HG03095 (cell line): Measurements from ENCODE around the gene OXSR1.
"Not testable (repeated sequence)": the region's sequence is repeated elsewhere in the genome, so short reads cannot be mapped to it uniquely, and the experiment has no call there.

Experiments
- ATAC-seq: cut with Tn5 transposase; IDR thresholded peaks from one replicate; pipeline ENCODE4 v1.9.1; 2021; ENCODE audit warnings: moderate library complexity; ENCODE audit not compliant: unreplicated experiment

The OXSR1 gene

GRCh38 chr3:38141173-38141951 lies 24.0 kb upstream of the OXSR1 start:
- ATAC-seq = no peak

GRCh38 chr3:38141952-38142273 lies 23.4 kb upstream of the OXSR1 start:
- no peak for ATAC-seq

DNA sequence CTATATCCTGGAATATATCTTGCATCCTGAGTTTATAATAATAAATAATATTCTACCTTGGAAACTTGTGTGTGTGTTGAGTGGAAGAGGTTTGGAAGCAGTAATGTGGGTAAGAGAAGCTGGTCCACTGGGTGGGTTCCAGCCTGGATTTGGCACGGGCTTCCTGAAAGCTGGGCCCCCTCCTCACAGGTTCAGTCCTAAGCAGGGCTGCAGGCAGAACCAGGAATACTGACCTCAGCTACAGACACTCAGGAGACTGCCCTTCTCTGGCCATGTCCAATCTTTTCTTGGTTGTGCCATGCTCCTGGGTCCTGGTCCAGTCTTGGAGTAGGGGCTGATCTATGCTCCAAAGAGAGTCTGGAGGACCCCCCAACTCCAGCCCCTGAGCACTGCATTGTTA lies 22.4 kb upstream of the OXSR1 start:
- ATAC-seq = no peak

- ATAC-seq = no peak
These were observed 21.8 kb upstream of the OXSR1 start for GRCh38 chr3:38143511-38143910.

GRCh38 chr3:38146504-38146903 lies 18.8 kb upstream of the OXSR1 start:
- no peak for ATAC-seq

DNA sequence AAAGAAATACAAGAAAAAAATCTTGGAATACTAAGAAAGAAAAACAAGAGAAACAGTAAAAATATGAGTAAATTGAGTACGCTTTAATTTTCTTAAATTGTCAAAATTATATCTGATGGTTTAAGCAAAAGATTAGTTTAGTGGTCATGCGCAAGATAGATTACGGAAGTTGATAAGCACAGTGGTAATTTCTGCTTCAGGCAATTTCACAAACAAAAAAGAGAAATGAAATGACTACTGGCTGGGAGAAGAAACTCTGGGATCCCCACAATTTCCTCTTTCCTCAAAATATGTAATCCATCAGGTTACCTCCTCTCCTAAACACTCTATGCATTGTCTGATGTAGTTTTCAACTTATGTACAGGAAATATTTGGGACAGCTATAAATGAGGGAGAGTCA lies 17.9 kb upstream of the OXSR1 start:
- ATAC-seq = no peak

- no peak for ATAC-seq
These were observed 16.9 kb upstream of the OXSR1 start for GRCh38 chr3:38148311-38148882.

DNA sequence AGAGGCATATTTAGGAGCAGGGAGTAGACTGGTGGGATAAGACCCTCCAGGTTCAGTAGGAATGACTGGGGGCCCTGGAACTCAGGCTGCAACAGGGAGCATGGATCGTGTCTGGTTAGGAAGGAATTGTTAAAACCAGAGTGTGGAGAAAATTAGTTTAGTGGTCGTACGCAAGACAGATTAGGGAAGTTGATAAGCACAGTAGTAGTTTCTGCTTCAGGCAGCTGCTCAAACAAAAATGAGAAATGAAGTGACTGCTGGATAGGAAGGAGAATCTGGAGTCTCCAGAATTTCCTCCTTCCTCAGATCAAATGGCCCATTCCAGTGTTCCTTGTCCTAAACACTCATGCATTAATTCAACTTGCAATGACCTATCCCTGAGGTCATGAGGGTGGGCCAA lies 15.6 kb upstream of the OXSR1 start:
- ATAC-seq = no peak

DNA sequence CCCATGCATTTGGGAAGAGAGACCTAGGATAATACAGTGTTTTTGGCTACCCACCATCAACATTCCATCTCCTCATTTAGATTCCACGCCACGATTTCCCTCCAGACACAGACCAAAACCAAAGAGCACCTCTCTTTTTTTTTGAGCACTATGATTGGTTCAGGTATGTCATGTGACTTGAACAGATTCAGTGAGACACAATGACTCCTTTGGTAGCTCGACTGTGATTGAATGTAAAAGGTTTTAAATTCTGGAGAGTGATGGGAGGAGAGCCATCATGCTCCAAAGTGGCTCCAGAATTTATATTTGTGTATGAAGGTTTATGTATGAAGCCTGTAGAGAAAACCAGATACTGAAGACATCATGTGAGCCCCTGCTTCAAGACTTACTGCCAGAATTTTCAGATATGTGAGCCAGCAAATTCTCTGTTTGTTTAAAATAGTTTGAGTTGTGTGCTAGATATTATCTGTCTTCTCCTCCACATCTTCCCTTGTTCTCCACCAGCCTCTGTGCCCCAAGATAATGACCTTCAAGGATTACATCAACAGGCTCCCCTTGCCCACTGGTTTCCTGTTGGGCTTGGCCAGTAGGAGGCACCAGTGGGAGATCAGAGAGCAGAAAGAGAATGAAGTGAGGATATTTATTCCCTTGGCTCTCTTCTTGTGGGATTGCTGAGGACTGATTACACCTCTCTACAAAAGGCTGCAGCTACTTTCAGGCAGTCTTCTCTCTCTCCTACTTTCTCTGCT lies 14.4 kb upstream of the OXSR1 start:
- no peak for ATAC-seq

GRCh38 chr3:38151667-38152265 lies 13.6 kb upstream of the OXSR1 start:
- ATAC-seq = no peak

DNA sequence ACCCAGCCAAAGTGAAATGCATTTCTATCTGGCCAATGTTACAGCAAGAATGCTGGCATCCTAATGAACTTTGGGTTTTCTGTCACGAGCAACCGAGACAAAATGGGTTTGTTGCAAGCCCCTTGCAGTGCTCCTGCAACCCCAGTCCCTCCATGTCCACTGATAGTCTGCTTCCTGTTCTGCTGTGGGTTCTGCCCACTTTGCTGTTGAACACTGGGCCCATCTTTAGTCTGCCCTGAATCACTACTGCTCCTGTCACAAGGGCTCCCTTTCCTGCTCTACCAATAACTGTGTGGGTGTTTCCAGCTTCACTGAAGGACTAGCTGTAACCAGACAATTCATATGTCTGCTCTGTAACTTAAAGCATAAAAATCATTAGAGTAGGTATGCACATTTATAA lies 12.7 kb upstream of the OXSR1 start:
- no peak for ATAC-seq

DNA sequence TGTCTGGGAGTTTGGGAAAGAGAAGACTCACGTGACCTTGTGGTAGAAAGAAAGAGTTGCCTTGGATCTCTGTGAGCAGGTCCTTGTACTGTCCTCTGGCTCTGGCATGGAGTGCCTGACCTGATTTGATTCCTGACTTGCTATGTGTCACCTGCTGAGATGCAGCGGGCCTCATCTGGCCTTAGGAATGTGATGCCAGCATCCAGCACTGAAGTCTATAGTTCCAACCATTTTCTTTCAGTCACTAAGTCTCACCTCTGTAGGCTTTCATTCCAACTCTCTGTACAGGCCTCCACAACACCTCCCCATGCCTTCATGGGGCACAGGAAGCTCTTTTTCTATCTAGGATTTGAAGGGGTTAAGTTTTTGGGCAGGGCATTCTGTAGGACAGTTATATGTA lies 12.1 kb upstream of the OXSR1 start:
- no peak for ATAC-seq

- no peak for ATAC-seq
These were observed 11.3 kb upstream of the OXSR1 start for GRCh38 chr3:38154033-38154494.

DNA sequence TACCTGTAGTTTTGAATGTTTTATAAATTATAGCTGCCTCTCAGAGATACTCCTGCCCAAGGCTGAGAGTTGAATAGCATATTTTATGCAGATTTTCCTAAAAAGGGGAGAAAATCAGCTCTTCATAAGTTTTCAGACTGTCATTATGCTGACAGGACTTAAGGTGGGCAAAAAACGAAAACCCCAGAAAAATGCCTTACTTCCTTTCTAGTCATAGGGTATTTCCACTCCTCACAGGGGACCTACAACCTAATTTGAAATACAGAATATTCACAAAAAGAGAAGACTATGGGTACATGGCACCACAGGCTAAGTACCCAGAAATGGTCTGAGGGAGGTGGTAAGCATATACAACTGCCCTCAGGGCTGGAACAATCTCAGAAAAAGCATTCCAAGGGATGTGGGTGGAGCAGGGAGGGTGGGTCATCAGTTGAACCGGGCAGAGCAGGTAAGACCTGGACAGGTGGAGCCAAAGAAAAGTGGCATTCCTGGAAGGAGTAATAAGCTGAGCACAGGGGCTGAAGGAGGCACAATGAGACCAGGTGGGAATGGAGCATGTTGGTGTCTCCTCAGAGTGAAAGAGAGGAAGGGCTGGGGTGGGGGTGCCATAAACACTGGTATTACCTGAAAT lies 10.6 kb upstream of the OXSR1 start:
- ATAC-seq = no peak

DNA sequence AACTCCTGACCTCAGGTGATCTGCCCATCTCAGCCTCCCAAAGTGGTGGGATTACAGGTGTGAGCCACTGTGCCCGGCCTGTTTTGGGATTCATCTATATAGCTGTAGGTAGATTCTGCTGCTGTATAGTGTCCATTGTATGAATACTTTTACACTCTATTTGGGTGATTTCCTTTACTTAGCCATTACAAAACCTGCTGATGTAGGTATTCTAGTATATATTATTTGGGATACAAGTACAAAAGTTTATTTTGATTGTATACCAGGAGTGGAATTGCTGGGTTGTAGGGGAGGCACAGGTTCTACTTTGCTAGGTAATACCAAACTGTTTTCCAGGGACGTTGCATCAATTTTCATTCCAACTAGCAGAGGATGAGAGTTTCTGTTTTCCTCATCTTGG lies 9.5 kb upstream of the OXSR1 start:
- ATAC-seq = no peak

GRCh38 chr3:38157117-38157516 lies 8.2 kb upstream of the OXSR1 start:
- no peak for ATAC-seq

DNA sequence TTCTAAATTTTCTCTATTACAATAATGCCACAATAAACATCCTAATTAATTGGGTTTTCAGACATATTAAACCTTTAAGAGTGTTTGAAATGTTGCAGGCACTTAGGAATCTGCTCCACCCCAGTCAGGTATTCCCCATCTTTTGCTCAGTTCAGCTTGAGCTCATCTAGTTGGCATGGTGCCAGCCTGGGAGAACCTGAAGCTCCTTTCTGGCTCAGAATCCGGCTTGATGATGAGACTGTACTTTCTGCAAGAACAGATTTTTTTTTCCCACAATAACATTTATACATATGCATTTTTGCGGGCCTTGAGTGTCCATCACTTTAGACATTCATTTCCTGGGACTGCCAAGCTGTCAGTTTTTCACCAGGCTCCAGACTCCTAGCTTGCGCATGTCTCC lies 7.7 kb upstream of the OXSR1 start:
- ATAC-seq = no peak

DNA sequence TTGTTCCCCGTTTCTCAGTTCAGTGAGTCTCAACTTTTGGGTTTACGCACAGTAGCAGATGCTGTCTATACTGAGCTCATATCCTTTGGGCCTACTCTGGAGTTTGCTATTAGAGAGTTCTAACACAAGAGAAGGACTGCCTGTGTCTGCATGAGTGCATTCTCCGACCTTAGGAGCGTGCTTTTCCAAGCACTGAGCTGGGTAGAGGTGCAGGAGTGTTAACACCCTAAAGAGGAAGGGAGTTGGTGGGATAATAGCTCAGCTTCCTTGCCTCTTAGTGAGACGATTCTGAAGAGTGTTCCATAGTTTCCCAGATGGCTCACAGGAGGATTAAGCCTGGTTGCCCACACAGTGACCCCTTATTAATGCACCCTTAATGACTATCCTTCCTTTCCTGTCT lies 6.9 kb upstream of the OXSR1 start:
- no peak for ATAC-seq

DNA sequence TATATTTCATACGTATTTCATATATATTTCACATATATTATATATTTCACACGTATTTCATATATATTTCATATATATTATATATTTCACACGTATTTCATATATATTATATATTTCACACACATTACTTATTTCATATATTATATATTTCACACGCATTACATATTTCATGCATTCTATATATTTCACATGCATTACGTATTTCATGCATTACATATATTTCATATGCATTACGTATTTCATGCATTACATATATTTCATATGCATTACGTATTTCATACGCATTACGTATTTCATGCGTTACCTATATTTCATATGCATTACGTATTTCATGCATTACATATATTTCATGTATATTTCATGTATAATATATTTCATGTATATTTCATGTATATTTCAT lies 4.6 kb upstream of the OXSR1 start:
- ATAC-seq = not testable (repeated sequence)

- ATAC-seq = no peak
These were observed 2.1 kb upstream of the OXSR1 start for GRCh38 chr3:38163117-38163840.
